Tibial nerve (tissue), 4 donors: ENCODE results near the gene ETV6.

Experiments
- EP300 ChIP-seq, 2 donors: sonication (generic); formaldehyde crosslinking; IDR thresholded peaks; one replicate each; pipeline ENCODE4 v1.6.1; 2017; ENCODE audit warnings: antibody characterized with exemption in 2 of 2, mild to moderate bottlenecking in 1 of 2
- POLR2A ChIP-seq, 2 donors: fragments of 450-650 bp; IDR thresholded peaks; one replicate each; pipeline ENCODE4 v1.6.1; 2017; ENCODE audit warnings: antibody characterized with exemption in 2 of 2, mild to moderate bottlenecking in 2 of 2, moderate library complexity in 2 of 2
- TF ChIP-seq, protein P1 (sequence below), 5 experiments: fragments of 200-600 bp in 3 of 5; fragments of 450-650 bp in 2 of 5; sonication (generic) in 3 of 5; IDR thresholded peaks; one replicate each; pipeline ENCODE4 v1.5.1; 2016 to 2019; ENCODE audit warnings: antibody characterized with exemption in 5 of 5, mild to moderate bottlenecking in 3 of 5, moderate library complexity in 2 of 5

DNA sequence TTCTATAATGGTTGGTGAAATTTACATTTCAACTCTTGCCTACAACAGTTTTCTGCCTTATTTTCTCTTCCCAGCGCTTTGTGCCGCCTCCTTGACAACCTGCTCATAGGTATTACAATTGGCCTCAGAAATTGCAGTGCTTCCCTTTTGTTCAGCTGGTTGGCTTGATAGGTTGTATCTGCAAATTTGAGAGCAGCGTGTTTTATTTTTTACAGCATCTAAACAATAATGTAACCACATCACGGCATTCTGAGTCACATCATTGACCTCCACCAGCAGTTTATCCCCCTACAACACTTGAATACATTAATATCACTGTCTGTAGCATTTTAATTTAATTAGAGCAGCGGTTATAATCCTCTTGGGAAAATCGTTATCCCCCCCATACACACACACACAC is 99.4 kb downstream of the ETV6 start:
- TF ChIP-seq, protein P1, sequence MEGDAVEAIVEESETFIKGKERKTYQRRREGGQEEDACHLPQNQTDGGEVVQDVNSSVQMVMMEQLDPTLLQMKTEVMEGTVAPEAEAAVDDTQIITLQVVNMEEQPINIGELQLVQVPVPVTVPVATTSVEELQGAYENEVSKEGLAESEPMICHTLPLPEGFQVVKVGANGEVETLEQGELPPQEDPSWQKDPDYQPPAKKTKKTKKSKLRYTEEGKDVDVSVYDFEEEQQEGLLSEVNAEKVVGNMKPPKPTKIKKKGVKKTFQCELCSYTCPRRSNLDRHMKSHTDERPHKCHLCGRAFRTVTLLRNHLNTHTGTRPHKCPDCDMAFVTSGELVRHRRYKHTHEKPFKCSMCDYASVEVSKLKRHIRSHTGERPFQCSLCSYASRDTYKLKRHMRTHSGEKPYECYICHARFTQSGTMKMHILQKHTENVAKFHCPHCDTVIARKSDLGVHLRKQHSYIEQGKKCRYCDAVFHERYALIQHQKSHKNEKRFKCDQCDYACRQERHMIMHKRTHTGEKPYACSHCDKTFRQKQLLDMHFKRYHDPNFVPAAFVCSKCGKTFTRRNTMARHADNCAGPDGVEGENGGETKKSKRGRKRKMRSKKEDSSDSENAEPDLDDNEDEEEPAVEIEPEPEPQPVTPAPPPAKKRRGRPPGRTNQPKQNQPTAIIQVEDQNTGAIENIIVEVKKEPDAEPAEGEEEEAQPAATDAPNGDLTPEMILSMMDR (IDR thresholded peaks at IDR 0.05), result no peak
- TF ChIP-seq POLR2A (IDR thresholded peaks at IDR 0.05), result no peak
- TF ChIP-seq EP300 (IDR thresholded peaks at IDR 0.05), result no peak
